GM21619 (cell line): Measurements from ENCODE around the gene RPS6KA2.
"Not testable (repeated sequence)": the region's sequence is repeated elsewhere in the genome, so short reads cannot be mapped to it uniquely, and the experiment has no call there.

Source experiments
- ATAC-seq: cut with Tn5 transposase; IDR thresholded peaks from one replicate; pipeline ENCODE4 v1.9.1; 2021; ENCODE audit not compliant: unreplicated experiment

RPS6KA2 gene

GRCh38 chr6:166636191-166636933, 9.3 kb upstream of the RPS6KA2 start:
- no peak for ATAC-seq

- no peak for ATAC-seq
Measured at GRCh38 chr6:166635013-166635970, 8.2 kb upstream of the RPS6KA2 start.

- not testable (repeated sequence) for ATAC-seq
Measured at GRCh38 chr6:166634581-166634980, 7.5 kb upstream of the RPS6KA2 start.

- ATAC-seq: no peak
Measured at GRCh38 chr6:166633732-166634535, 6.9 kb upstream of the RPS6KA2 start.

- ATAC-seq: no peak
Measured at GRCh38 chr6:166632731-166633130, 5.7 kb upstream of the RPS6KA2 start.

- ATAC-seq: no peak
Measured at GRCh38 chr6:166630462-166630861, 3.4 kb upstream of the RPS6KA2 start.

- ATAC-seq: no peak
Measured at GRCh38 chr6:166629628-166630027, 2.6 kb upstream of the RPS6KA2 start.

- peak; percentile 25 for ATAC-seq
Measured at GRCh38 chr6:166627875-166628801, 1.1 kb upstream of the RPS6KA2 start.

GRCh38 chr6:166626177-166627032, 646 bp downstream of the RPS6KA2 start:
- no peak for ATAC-seq

GRCh38 chr6:166625356-166625755, 1.7 kb downstream of the RPS6KA2 start:
- ATAC-seq: no peak

GRCh38 chr6:166624275-166624674, 2.8 kb downstream of the RPS6KA2 start:
- no peak for ATAC-seq

- ATAC-seq: no peak
Measured at GRCh38 chr6:166623318-166623717, 3.7 kb downstream of the RPS6KA2 start.

- ATAC-seq: no peak
Measured at GRCh38 chr6:166621114-166621540, 5.9 kb downstream of the RPS6KA2 start.

- no peak for ATAC-seq
Measured at GRCh38 chr6:166620478-166621113, 6.5 kb downstream of the RPS6KA2 start.

GRCh38 chr6:166619912-166620311, 7.1 kb downstream of the RPS6KA2 start:
- no peak for ATAC-seq

GRCh38 chr6:166618866-166619761, 7.9 kb downstream of the RPS6KA2 start:
- no peak for ATAC-seq

GRCh38 chr6:166618251-166618650, 8.8 kb downstream of the RPS6KA2 start:
- no peak for ATAC-seq

- ATAC-seq: no peak
Measured at GRCh38 chr6:166617359-166617758, 9.7 kb downstream of the RPS6KA2 start.
